HG03103 (cell line): ENCODE data around the gene SAMD4B.
"Not testable (repeated sequence)": the region's sequence is repeated elsewhere in the genome, so short reads cannot be mapped to it uniquely, and the experiment has no call there.

ENCODE experiments used
- ATAC-seq: cut with Tn5 transposase; IDR thresholded peaks from one replicate; pipeline ENCODE4 v1.9.1; 2021; ENCODE audit warnings: low read depth; ENCODE audit not compliant: unreplicated experiment

SAMD4B gene

GRCh38 chr19:39341719-39342604, at the start of gene SAMD4B:
TSS of gene SAMD4B (plus strand) at chr19:39342421. CDS start at chr19:39356894, 14,473 bp downstream.
- peak; percentile 83 for ATAC-seq

- ATAC-seq, result no peak
Measured at GRCh38 chr19:39293394-39293793, 48.8 kb upstream of the SAMD4B start.

GRCh38 chr19:39296055-39296645, 46.1 kb upstream of the SAMD4B start, which contains the start of gene IFNL1:
TSS of gene IFNL1 (plus strand) at chr19:39296407. CDS start at chr19:39296422, 15 bp downstream.
- no peak for ATAC-seq

- ATAC-seq, result no peak
Measured at GRCh38 chr19:39296906-39297305, 45.3 kb upstream of the SAMD4B start.

GRCh38 chr19:39297931-39298634, 44.1 kb upstream of the SAMD4B start:
- ATAC-seq, result no peak

GRCh38 chr19:39299404-39299803, 42.8 kb upstream of the SAMD4B start:
- no peak for ATAC-seq

GRCh38 chr19:39299832-39300231, 42.4 kb upstream of the SAMD4B start:
- ATAC-seq, result no peak

- no peak for ATAC-seq
Measured at GRCh38 chr19:39301021-39301420, 41.2 kb upstream of the SAMD4B start.

GRCh38 chr19:39301562-39301961, 40.7 kb upstream of the SAMD4B start:
- no peak for ATAC-seq

- no peak for ATAC-seq
Measured at GRCh38 chr19:39303373-39304184, 38.6 kb upstream of the SAMD4B start.

GRCh38 chr19:39304185-39304513, 38.1 kb upstream of the SAMD4B start:
- ATAC-seq, result no peak

- ATAC-seq, result no peak
Measured at GRCh38 chr19:39304701-39305571, 37.3 kb upstream of the SAMD4B start.

- no peak for ATAC-seq
Measured at GRCh38 chr19:39306075-39306474, 36.1 kb upstream of the SAMD4B start.

- ATAC-seq, result no peak
Measured at GRCh38 chr19:39307046-39307821, 35.0 kb upstream of the SAMD4B start.

- ATAC-seq, result no peak
Measured at GRCh38 chr19:39307822-39308530, 34.2 kb upstream of the SAMD4B start.

- ATAC-seq, result no peak
Measured at GRCh38 chr19:39308531-39309304, 33.5 kb upstream of the SAMD4B start.

GRCh38 chr19:39309305-39309670, 32.9 kb upstream of the SAMD4B start:
- ATAC-seq, result not testable (repeated sequence)
